Thyroid gland (tissue), 4 donors: Measurements from ENCODE around the gene ZNF778. TPM values are rescaled to one million over a fixed set of nuclear protein-coding genes. Genes with fewer than 3 reads are reported as not detected.

Experiments
- DNase-seq, 2 donors: peaks; one replicate each; pipeline ENCODE4 v3.0.0-alpha.2; 2019
- H3K27ac ChIP-seq, 3 donors: fragments of 200-600 bp; sonication (generic); 1 replicate in 2 of 3; 2 replicates in 1 of 3; pipeline ENCODE4 v1.5.1; 2016 to 2019; ENCODE audit warnings: mild to moderate bottlenecking in 1 of 3, moderate library complexity in 1 of 3
- H3K27me3 ChIP-seq: fragments of 200-600 bp; sonication (generic); one replicate; pipeline ENCODE4 v1.5.1; 2019
- H3K36me3 ChIP-seq, 2 donors: fragments of 200-600 bp; sonication (generic); one replicate each; pipeline ENCODE4 v1.5.1; 2016 to 2019
- H3K4me1 ChIP-seq, 2 donors: fragments of 200-600 bp; sonication (generic); one replicate each; pipeline ENCODE4 v1.5.1; 2017 to 2019
- H3K4me3 ChIP-seq, 3 donors: fragments of 200-600 bp; sonication (generic); replicated peaks in 1 of 3; 1 replicate in 2 of 3; 2 replicates in 1 of 3; pipeline ENCODE4 v1.5.1; 2016; ENCODE audit warnings: mild to moderate bottlenecking in 1 of 3
- H3K9me3 ChIP-seq: fragments of 200-600 bp; sonication (generic); one replicate; pipeline ENCODE4 v1.5.1; 2017
- POLR2A ChIP-seq, 2 donors: fragments of 450-650 bp; IDR thresholded peaks; one replicate each; pipeline ENCODE4 v1.6.1; 2017; ENCODE audit warnings: antibody characterized with exemption in 2 of 2, mild to moderate bottlenecking in 2 of 2, moderate library complexity in 1 of 2
- WGBS, 2 donors: methylation state at CpG; one replicate each; pipeline ENCODE4 v1.1.5; 2017; 5-methylcytosine and 5-hydroxymethylcytosine counted together
- intact Hi-C: fragments of 100-400 bp; cut with DNase I; formaldehyde crosslinking; loops from one replicate; pipeline ENCODE4 v1.15.1; 2023
- total RNA-seq, 4 donors: library from RNA; depleted of rRNA; stranded (reverse); fragments of >200 nt; gene quantifications; one replicate each; pipeline ENCODE4 v1.2.3, GENCODE V29; 2016
- TF ChIP-seq, protein P1 (sequence below), 6 experiments: fragments of 200-600 bp in 3 of 6; fragments of 450-650 bp in 3 of 6; sonication (generic) in 3 of 6; IDR thresholded peaks; one replicate each; pipeline ENCODE4 v1.5.1; 2016 to 2019; ENCODE audit warnings: antibody characterized with exemption in 6 of 6, mild to moderate bottlenecking in 2 of 6, inconsistent platforms in 1 of 6, moderate library complexity in 1 of 6

The ZNF778 gene
- total RNA-seq, 4 donors from 2014 or later = 17.5 to 36.4 (median 30.9) TPM

- peaks cover 47 to 56% of the 10 kb centered on the region in 2 donors for H3K36me3 ChIP-seq
These were observed 52.5 kb downstream of the ZNF778 start for GRCh38 chr16:89269805-89270665.

DNA sequence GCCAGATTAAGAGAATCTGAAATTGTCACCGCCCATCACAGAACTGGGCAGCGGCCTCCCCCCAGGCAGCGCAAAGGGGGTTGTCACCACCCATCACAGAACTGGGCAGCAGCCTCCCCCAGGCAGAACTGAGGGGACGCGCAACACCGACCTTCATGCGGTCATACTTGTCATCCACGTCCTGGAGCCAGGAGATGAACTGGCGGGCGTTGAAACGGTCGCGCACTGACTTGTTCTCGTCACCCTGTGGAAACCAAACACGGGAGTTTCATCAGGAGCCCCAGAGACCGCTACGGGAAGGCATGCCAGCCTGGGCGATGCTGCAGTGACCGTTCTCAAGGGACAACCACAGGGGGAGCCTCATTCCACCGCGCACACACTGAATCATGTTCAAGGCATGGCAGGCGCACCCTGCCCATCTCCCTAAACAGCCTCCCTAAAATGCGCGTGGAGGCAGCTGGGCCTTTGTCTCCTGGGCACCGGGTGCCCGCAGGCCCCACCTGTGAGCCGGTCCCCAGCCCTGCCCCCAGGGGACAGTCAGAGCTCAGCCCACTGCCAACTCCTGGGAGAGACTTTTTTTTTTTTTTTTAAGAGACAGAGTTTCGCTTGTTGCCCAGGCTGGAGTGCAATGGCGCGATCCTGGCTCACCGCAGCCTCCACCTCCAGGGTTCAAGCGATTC is 53.3 kb downstream of the ZNF778 start:
- WGBS, 2 donors = 94 to 98% methylated on average over 32 of the region's 32 CpGs
- no peaks in the 10 kb centered on the region for H3K9me3 ChIP-seq
- TF ChIP-seq, protein P1, sequence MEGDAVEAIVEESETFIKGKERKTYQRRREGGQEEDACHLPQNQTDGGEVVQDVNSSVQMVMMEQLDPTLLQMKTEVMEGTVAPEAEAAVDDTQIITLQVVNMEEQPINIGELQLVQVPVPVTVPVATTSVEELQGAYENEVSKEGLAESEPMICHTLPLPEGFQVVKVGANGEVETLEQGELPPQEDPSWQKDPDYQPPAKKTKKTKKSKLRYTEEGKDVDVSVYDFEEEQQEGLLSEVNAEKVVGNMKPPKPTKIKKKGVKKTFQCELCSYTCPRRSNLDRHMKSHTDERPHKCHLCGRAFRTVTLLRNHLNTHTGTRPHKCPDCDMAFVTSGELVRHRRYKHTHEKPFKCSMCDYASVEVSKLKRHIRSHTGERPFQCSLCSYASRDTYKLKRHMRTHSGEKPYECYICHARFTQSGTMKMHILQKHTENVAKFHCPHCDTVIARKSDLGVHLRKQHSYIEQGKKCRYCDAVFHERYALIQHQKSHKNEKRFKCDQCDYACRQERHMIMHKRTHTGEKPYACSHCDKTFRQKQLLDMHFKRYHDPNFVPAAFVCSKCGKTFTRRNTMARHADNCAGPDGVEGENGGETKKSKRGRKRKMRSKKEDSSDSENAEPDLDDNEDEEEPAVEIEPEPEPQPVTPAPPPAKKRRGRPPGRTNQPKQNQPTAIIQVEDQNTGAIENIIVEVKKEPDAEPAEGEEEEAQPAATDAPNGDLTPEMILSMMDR (IDR thresholded peaks at IDR 0.05) = no peak
- no peak for DNase-seq
- no peaks in the 10 kb centered on the region for H3K4me1 ChIP-seq
- H3K4me3 ChIP-seq = no peak overlapping the region
- no peaks in the 10 kb centered on the region for H3K27me3 ChIP-seq
- no peak overlapping the region for H3K27ac ChIP-seq
- H3K36me3 ChIP-seq = peaks cover 49 to 54% of the 10 kb centered on the region in 2 donors
- intact Hi-C loops = no loop called here

More at GRCh38 chr16:89269805-89270665, 52.5 kb downstream of the ZNF778 start:
- Histone ChIP-seq H3K4me3 (no peak overlapping the region), H3K27me3 (no peaks in the 10 kb centered on the region), H3K27ac (no peak overlapping the region), H3K4me1 (no peaks in the 10 kb centered on the region), H3K9me3 (no peaks in the 10 kb centered on the region)
- no peak for DNase-seq
- TF ChIP-seq, protein P1 (IDR thresholded peaks at IDR 0.05) = no peak
- TF ChIP-seq POLR2A (IDR thresholded peaks at IDR 0.05) = no peak
- WGBS, 2 donors = 97 to 98% methylated on average over 22 to 24 of the region's 27 CpGs
- intact Hi-C loops = no loop called here

DNA sequence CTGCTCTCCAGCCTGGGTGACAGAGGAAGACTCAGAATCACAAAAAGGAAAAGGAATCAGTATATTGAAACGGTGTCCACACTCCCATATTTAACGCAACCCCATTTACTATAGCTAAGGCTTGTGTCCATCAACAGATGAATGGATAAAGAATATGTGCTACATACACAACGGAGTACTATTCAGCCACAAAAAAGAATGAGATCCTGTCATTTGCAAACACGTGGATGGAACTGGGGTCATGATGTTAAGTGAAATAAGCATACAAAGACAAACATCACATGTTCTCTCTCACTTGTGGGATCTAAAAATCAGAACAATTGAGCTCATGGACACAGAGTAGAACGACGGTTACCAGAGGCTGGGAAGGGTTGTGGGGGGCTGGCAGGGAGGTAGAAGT is 55.1 kb downstream of the ZNF778 start:
- H3K36me3 ChIP-seq = peaks cover 44 to 46% of the 10 kb centered on the region in 2 donors
- TF ChIP-seq POLR2A (IDR thresholded peaks at IDR 0.05) = no peak
- TF ChIP-seq, protein P1 (IDR thresholded peaks at IDR 0.05) = no peak

DNA sequence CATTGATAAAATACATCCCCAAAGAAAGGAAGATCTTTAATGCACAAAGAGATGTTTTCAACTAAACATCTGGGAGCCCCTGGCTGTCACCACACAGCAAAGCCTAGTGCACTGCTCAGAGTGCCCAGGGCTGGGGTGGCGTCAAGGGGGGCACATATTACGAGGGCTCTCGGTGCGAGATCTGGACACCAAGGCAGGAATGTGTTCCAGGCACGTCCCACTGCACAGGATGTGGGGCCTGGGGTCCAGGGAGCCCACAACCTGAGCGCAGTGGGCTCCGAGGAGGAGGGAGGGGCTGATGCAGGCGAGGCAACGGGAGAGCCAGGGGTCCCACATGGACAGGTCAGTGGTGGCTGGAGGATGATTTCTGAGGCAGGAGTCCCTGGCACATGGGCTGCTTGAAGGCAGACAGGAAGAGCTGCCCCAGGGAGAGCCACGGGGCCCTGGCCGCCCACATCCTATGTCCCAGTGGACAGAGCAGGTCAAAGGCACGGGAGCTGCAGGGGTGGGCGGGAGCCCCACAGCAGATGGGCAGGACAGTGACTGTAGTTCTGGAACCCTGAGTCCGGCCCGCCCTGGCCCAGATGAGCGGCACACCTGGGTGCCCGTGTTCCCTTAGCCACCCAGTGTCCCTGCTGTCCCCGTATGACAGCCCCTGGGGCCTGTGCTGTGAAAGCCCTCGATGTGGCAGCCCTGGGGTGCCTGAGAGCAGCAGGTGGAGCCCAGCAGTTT is 56.4 kb downstream of the ZNF778 start:
- WGBS, 2 donors = 90 to 95% methylated on average over 9 to 15 of the region's 19 CpGs
- intact Hi-C loops = no loop called here
- Histone ChIP-seq H3K4me3 (no peak overlapping the region), H3K36me3 (peaks cover 45 to 53% of the 10 kb centered on the region in 2 donors), H3K27me3 (no peaks in the 10 kb centered on the region), H3K9me3 (no peaks in the 10 kb centered on the region), H3K27ac (no peak overlapping the region), H3K4me1 (no peaks in the 10 kb centered on the region)
- no peak for TF ChIP-seq POLR2A (IDR thresholded peaks at IDR 0.05)
- TF ChIP-seq, protein P1 (IDR thresholded peaks at IDR 0.05) = no peak
- DNase-seq = no peak

More for the DNA sequence above, 55.1 kb downstream of the ZNF778 start:
- Histone ChIP-seq H3K27me3 (no peaks in the 10 kb centered on the region), H3K27ac (no peak overlapping the region), H3K4me1 (no peaks in the 10 kb centered on the region), H3K9me3 (no peaks in the 10 kb centered on the region), H3K4me3 (no peak overlapping the region)
- 97% methylated on average over 6 of the region's 6 CpGs for WGBS, 2 donors
- intact Hi-C loops = no loop called here
- DNase-seq = no peak
